ENCODE results near the gene FBXW12.

FBXW12 gene

DNA sequence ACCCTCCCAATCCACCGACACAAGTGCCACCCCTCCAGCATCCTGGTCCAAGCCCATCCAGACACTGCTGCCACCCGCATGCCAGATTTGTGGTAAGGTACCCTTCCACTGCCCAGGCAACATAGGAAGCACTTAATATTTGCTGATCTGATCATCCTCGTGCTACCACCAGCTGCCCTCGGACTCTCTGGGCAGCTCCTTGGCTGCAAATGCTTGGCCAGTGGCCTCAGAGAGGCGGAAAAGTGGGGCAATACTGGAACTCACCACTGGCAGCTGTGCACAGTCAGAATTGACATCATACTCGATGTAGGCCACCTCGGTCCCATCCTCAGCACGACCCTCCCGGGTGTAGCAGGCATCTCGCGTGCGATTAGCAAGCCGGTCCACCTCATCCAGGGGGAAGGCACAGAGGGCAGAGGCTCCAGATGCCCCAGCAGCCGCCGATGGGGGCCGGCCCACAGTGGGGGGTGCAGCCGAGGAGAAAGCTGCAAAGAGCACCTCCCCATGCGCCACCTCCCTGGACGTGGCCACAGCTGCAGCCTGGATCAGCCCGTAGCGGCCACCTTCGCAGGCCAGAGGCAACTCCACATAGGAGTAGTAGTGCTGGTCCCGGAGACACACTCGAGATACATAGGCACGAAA, 51.3 kb downstream of the FBXW12 start:
- no peak for DNase-seq

- no peak for DNase-seq
Measured at GRCh38 chr3:48423883-48424695, 52.1 kb downstream of the FBXW12 start.

DNA sequence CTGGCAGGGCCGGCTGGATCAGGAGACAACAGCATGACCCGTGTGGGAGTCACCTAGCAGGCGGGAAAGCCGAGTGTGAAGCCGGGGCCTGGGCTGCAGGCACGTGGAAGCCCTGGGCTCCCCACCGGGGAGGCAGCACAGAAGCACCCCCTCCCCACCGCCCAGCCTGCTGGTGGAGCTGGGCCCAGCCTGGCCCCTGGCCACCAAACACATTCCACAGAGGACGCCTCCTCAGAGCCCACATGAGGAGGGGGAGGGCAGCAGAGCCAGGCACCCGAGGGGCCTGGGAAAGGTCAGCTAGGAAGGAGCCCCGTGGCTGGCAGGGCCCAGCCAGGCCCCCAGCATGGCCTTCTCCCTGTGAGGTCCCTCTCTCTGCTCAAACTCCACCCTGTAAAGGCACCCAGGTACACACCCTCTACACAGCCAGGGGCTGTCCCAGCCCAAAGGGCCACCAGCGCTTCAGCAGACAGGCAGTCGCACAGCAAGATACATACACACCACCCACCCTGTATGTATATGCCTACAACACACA, 53.3 kb downstream of the FBXW12 start:
- DNase-seq: no peak

- DNase-seq: no peak
Measured at GRCh38 chr3:48426401-48426909, 54.4 kb downstream of the FBXW12 start.

DNA sequence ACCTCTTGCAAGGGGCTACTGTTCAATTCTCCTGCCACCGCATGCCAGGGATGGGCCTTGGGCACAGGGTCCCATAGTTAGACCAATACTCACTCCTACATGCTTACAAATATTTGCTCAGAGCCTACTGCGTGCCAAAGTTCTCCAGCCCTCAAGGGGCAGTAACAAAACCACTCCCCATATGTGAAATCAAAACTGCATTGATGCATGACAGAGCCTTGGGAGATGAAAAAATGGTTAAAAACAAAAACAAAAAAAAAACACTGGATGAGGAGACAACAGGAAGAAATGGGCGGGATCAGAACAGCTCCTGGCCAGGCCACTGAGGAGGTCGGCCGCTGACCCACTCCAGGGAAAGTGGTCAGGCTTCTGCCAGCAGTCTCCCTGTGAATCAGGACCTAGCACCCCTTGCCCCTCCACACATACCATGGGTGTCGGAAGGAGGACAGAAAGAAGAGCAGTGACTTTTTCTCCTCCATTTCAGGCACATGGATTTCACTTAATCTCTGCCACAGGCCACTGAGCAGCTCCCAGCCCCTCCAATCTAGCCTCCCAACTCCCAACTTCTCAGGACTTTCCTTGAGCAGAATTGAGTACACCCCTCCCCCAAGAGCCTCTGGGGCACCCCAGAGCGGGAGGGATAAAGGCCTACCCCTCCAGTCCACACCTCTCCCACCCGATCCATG, 55.1 kb downstream of the FBXW12 start:
- DNase-seq: no peak

GRCh38 chr3:48427630-48427962, 55.6 kb downstream of the FBXW12 start:
- DNase-seq: no peak

- DNase-seq: no peak
Measured at GRCh38 chr3:48428088-48428571, 56.1 kb downstream of the FBXW12 start.

GRCh38 chr3:48428572-48429316, 56.7 kb downstream of the FBXW12 start:
- DNase-seq: no peak

DNA sequence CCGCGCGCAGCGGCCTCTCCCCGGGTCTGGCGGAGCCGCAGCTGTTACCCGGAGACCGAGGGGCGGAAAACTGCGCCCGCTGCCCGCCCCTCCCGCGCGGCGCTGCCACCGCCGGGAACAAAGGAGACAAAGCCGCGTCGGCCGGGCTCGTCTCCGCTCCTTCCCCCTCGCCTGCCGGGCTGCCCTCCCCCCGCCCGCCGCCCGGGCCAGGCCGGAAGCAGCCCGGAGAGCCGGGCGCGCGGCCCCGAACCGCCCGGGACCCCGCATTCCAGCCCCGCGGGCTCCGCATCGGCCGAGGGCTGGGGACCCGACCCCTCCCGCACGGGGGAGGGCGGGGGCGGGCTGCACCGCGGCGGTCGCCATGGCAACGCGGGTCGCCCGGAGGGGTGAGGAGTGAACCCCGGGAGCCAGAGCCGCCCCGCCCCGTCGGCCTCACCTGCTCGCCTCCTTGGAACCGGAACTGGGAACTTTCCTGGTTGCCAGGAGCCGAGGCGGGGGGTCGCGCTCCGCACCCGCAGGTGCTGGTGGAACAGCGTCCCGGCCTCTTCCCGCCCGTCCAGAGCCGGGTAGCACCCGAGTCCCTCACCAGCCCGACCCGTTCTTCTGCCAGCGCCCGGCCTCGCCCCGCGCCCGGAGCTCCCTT, 57.4 kb downstream of the FBXW12 start:
- DNase-seq: peak; percentile 38 to 75

GRCh38 chr3:48429960-48430707, 58.1 kb downstream of the FBXW12 start, which contains the start of gene PLXNB1:
Gene PLXNB1, minus strand, starts transcription at chr3:48430086. Its CDS starts 5,475 bp downstream, at chr3:48424611.
- peak; percentile 55 to 74 for DNase-seq

- DNase-seq: no peak
Measured at GRCh38 chr3:48430708-48431101, 58.7 kb downstream of the FBXW12 start.

DNA sequence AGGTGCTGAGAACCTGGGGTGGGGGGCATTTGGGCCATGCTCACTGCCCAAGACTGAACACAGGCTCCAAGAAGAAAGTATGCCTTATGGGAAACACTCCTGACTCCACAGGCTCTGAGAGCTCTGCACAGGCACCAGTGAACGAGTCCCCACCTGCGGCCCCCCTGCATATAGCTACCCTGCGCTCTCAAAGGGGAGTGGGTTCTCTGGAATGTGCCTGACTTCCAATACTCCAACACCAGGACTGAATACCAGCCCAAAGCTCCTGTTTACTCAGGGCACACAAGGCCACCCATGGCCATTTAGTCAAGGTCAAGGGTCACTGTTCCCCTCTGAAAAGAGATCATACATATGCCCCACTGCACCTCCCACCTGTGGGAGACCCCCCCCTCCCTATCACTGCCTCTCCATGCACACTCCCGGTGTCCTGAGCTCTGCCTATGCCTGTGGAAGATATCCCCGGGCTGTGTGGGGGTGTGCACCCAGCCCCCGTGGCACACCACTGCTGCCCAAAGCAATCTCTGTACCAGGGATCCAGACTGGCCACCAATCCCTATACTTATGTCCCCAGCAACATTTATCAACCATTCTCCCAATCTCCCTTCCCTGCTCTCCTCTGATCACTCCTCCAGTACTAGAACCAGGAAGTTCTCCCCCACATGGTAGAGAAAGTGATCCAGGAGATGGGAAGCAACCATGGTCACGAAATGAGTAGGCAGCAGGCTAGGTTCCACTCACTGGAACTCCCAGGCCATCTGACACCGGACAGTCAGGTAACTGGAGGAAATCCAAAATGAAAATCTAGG, 59.4 kb downstream of the FBXW12 start:
- no peak for DNase-seq

DNA sequence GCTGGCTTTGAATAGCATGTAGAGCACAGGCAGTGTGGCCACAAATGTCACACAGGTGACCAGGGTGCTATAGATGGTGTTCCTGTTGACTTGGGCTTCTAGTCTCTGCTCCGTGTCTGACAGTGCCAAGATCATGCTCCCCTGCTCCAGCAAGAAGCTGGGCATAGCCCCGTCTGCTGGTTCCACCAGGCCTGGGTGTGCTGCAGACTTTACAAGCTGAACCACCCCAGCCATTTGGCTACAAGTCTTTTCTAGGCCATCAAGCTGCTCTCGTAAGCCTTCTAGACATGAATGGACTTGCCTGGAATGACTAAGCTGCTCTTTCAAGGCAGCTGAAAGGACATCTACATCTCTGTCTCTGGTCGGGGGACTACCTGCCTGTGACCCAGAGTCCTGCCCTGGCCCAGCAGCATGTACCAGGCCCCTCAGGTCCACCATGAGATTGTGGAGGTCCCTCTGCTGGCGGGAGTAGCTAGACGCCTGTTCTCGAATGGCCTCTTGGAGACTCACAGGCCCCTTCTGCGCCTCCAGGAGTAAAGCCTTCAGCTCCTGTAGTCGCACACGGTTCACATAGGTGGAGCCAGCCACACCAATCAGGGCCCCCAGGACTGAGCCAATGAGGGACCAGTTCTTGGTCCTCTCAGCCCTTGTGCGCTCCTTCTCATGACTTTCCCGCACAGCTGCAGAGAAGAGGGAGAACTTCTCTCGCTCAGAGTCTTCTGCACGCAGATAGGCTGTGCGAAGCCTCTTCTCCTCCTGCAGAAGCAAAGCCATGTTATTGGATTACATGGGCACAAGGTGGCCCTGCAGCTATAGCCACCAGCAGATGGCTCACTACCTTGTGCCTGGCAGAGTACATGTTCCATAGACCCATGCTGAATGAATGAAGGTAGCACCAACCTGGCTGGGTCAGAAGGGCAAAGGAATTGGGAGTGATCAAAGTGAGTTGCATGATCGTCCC, 60.7 kb downstream of the FBXW12 start:
- no peak for DNase-seq

DNA sequence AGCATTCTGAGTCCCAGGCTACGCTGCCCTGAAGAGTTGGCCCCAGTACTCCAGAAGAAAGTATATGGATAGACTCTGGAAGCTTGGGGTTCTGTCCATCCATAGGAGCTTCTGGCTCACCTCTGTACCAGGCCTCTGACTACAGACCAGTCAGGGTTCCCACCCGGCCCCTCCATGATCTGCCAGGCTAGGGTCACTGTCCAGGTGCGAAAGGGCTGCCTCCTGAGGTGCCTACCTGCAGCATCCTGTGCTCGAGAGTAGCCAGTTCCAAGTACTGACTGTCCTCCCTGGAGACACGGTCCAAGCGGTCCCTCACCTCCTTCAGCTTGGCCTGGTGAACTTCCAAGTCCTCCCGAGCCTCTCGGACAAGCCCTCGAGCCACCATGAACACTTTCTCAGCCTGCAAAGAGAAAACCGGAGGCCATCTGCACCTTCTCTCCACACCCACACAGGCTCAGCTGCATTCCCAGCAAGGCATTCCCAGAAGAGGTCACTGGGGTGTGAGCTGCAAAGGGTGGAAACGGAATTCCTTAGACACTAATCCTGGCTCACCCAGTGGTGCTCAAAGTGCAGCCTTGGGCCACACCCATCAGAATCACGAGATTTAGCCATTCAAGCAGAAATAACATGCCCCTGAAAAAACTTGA, 61.6 kb downstream of the FBXW12 start:
- no peak for DNase-seq

DNA sequence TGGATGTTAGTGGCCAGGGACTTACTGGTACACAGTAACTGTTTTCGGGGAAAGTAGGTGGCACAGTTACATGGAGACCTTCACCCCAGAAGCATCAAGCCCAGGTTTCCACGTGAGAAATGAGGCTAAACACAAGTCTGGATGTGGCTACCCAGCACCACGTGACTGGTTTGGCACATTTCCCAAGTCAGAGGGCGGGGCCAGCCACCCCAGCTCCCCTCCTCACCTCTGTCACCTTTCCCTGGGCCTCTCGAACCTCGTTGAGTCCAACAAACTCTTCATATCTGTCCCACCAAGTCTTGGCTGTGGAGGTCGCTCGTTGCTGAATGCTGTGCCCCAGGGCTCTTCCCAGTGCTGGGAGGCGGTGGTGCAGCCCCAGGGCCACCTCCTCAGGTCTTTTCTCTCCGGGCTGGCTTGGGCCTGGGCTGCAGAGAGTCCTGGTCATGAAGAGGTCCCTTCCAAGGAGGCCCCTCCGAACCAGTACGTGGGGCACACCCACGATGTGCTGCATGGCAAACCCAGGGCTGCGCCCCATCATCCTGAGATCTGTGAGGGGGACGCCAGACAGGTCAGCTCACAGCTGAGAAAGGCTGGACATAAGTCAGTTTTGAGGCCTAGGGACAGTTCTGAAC, 62.7 kb downstream of the FBXW12 start:
- no peak for DNase-seq

- no peak for DNase-seq
Measured at GRCh38 chr3:48435223-48435595, 63.2 kb downstream of the FBXW12 start.

- peak; percentile 76 for DNase-seq
Measured at GRCh38 chr3:48435774-48436476, 63.9 kb downstream of the FBXW12 start.

DNA sequence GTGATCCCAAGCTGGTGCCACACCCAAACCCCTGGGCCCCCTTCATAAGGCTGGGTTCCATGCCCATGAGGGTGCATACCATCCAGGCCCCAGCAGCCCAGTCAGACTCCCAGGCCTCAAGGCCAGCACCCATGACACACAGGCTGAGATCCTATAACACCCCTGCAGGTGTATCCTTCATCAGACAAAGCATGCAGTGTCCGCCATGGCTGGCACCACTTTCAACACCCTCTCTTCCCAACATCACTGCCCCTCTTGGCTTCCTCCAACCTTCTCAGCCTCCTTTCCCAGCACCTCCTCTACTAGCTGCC, 64.4 kb downstream of the FBXW12 start:
- no peak for DNase-seq

Data from SHP77 (cell line).